HL-60 (cell line): ENCODE data around the gene KIR3DL1.
"Not testable (repeated sequence)": the region's sequence is repeated elsewhere in the genome, so short reads cannot be mapped to it uniquely, and the experiment has no call there.

Experiments
- DNase-seq, 2 experiments: peaks; one replicate each; pipeline ENCODE4 v3.0.0-alpha.2; 2010 to 2020; ENCODE audit warnings: low read depth in 1 of 2, low spot score in 1 of 2
- H3K27ac ChIP-seq: fragments of 250-450 bp; sonication (Bioruptor Pico); replicated peaks from 2 replicates; pipeline ENCODE4 v1.5.1; 2020; ENCODE audit warnings: mild to moderate bottlenecking, moderate library complexity
- H3K27me3 ChIP-seq: fragments of 250-450 bp; sonication (Bioruptor Pico); 2 replicates; pipeline ENCODE4 v1.5.1; 2021; ENCODE audit warnings: mild to moderate bottlenecking, moderate library complexity; ENCODE audit not compliant: insufficient read depth, poor library complexity, severe bottlenecking
- H3K4me3 ChIP-seq: replicated peaks from 2 replicates; pipeline ENCODE4 v1.5.1; 2011; ENCODE audit warnings: mild to moderate bottlenecking, control low read depth, low read length; ENCODE audit not compliant: insufficient read depth
- GABPA ChIP-seq: IDR thresholded peaks from 2 replicates; pipeline ENCODE4 v1.6.1; 2012; ENCODE audit warnings: low read depth
- POLR2AphosphoS5 ChIP-seq: IDR thresholded peaks from 2 replicates; pipeline ENCODE4 v1.6.1; 2012; ENCODE audit warnings: low read depth
- SPI1 ChIP-seq: IDR thresholded peaks from 2 replicates; pipeline ENCODE4 v1.6.1; 2012; ENCODE audit warnings: low read depth, mild to moderate bottlenecking, borderline replicate concordance
- TF ChIP-seq, protein P1 (sequence below): IDR thresholded peaks from one replicate; pipeline ENCODE4 v1.5.1; 2011; ENCODE audit warnings: low read length, control low read depth, inconsistent platforms; ENCODE audit not compliant: insufficient read depth
- TF ChIP-seq, protein P2 (sequence below): IDR thresholded peaks from 2 replicates; pipeline ENCODE4 v1.6.1; 2012; ENCODE audit warnings: low read depth; ENCODE audit not compliant: insufficient replicate concordance

KIR3DL1 gene

GRCh38 chr19:54817670-54818536 is 1.6 kb downstream of the KIR3DL1 start:
- no peak for DNase-seq
- Histone ChIP-seq H3K4me3 (no peak overlapping the region), H3K27ac (no peak overlapping the region), H3K27me3 (no peaks in the 10 kb centered on the region)
- TF ChIP-seq POLR2AphosphoS5 (no peak), GABPA (no peak), SPI1 (peak; percentile 18; the same call in 1 of the 2 replicates)
- TF ChIP-seq, protein P1, sequence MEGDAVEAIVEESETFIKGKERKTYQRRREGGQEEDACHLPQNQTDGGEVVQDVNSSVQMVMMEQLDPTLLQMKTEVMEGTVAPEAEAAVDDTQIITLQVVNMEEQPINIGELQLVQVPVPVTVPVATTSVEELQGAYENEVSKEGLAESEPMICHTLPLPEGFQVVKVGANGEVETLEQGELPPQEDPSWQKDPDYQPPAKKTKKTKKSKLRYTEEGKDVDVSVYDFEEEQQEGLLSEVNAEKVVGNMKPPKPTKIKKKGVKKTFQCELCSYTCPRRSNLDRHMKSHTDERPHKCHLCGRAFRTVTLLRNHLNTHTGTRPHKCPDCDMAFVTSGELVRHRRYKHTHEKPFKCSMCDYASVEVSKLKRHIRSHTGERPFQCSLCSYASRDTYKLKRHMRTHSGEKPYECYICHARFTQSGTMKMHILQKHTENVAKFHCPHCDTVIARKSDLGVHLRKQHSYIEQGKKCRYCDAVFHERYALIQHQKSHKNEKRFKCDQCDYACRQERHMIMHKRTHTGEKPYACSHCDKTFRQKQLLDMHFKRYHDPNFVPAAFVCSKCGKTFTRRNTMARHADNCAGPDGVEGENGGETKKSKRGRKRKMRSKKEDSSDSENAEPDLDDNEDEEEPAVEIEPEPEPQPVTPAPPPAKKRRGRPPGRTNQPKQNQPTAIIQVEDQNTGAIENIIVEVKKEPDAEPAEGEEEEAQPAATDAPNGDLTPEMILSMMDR = no peak
- TF ChIP-seq, protein P2, sequence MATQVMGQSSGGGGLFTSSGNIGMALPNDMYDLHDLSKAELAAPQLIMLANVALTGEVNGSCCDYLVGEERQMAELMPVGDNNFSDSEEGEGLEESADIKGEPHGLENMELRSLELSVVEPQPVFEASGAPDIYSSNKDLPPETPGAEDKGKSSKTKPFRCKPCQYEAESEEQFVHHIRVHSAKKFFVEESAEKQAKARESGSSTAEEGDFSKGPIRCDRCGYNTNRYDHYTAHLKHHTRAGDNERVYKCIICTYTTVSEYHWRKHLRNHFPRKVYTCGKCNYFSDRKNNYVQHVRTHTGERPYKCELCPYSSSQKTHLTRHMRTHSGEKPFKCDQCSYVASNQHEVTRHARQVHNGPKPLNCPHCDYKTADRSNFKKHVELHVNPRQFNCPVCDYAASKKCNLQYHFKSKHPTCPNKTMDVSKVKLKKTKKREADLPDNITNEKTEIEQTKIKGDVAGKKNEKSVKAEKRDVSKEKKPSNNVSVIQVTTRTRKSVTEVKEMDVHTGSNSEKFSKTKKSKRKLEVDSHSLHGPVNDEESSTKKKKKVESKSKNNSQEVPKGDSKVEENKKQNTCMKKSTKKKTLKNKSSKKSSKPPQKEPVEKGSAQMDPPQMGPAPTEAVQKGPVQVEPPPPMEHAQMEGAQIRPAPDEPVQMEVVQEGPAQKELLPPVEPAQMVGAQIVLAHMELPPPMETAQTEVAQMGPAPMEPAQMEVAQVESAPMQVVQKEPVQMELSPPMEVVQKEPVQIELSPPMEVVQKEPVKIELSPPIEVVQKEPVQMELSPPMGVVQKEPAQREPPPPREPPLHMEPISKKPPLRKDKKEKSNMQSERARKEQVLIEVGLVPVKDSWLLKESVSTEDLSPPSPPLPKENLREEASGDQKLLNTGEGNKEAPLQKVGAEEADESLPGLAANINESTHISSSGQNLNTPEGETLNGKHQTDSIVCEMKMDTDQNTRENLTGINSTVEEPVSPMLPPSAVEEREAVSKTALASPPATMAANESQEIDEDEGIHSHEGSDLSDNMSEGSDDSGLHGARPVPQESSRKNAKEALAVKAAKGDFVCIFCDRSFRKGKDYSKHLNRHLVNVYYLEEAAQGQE = no peak

DNA sequence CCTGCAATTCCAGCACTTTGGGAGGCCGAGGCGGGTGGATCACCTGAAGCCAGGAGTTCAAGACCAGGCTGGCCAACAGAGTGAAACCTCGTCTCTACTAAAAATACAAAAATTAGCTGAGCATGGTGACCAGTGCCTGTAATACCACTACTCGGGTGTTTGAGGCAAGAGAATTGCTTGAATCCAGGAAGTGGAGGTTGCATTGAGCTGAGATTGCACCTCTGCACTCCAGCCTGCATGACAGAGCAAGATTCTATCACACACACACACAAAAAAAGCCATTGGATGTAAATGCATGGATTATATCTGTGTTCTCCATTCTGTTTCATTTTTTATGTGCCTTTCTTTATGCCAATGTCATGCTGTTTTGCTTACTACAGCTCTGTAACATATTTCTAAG is 8.1 kb downstream of the KIR3DL1 start:
- H3K27ac ChIP-seq, H3K27me3 ChIP-seq, H3K4me3 ChIP-seq: not testable (repeated sequence)
- DNase-seq = peak in 1 of 2 experiments; percentile 56

- not testable (repeated sequence) for H3K27me3 ChIP-seq, H3K4me3 ChIP-seq
- peak overlapping the region; percentile 85 for H3K27ac ChIP-seq
- DNase-seq = peak in 1 of 2 experiments; percentile 79
Observed at GRCh38 chr19:54825326-54825725, 9.1 kb downstream of the KIR3DL1 start.

DNA sequence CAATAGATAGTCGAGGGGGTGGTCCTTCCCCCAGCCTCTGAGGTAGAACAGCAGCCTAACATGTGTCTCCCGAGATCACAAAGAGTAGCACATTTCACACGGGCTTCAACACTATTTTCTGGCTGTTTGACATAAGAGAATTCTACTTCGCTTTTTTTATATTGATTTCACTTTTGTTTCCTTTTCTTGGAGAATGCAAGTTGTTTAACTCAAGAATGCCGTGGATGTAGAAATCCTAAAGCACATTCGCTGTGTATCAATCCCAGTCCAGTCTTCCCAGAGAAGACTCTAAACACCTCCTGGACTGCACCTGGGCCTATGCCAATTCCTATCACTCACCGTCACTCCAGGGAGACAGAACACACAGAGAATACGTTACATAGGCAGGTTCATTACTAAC is 11.8 kb downstream of the KIR3DL1 start:
- H3K27me3 ChIP-seq, DNase-seq, H3K27ac ChIP-seq, H3K4me3 ChIP-seq: not testable (repeated sequence)

DNA sequence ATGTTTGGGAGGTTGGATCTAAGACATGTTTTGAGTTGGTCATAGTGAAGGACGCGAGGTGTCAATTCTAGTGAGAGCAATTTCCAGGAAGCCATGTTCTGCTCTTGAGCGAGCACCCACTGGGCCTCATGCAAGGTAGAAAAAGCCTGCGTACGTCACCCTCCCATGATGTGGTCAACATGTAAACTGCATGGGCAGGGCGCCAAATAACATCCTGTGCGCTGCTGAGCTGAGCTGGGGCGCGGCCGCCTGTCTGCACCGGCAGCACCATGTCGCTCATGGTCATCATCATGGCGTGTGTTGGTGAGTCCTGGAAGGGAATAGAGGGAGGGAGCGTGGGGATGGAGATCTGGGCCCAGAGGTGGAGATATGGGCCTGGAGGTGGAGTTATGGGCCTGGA is 16.2 kb downstream of the KIR3DL1 start, which contains the start of gene KIR2DS4:
TSS of gene KIR2DS4 (plus strand) at position 181 of the 400 bp plus-strand sequence.
- DNase-seq, H3K4me3 ChIP-seq, H3K27me3 ChIP-seq, H3K27ac ChIP-seq: not testable (repeated sequence)

DNA sequence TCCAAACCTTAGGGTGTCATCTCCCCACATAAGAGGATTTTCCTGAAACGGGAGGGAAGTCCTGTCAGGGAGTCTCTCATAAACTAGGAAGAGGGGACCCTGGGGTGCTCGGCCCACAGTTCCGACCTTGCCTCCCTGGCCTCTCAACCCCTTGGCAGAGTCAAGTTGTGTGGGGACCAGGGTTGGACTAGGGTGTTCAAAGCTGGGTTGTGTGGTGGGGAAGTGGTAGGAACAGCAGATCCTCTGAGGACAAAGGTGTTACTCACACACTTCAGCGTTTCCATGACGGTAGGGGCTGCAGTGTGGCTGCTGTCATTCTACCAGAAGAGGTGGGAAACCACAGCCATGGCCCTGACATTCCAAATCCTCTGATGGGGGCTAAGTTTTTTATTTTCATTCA is 18.9 kb downstream of the KIR3DL1 start:
- not testable (repeated sequence) for H3K27me3 ChIP-seq, H3K27ac ChIP-seq, H3K4me3 ChIP-seq, DNase-seq

- peak in 1 of 2 experiments; percentile 19 for DNase-seq
- TF ChIP-seq SPI1 = peak; percentile 34; the same call in 1 of the 2 replicates
- not testable (repeated sequence) for H3K27me3 ChIP-seq, H3K27ac ChIP-seq, H3K4me3 ChIP-seq
Observed at GRCh38 chr19:54837522-54837921, 21.3 kb downstream of the KIR3DL1 start.

GRCh38 chr19:54843171-54843570 is 26.9 kb downstream of the KIR3DL1 start:
- not testable (repeated sequence) for DNase-seq, H3K27me3 ChIP-seq, H3K27ac ChIP-seq, H3K4me3 ChIP-seq

GRCh38 chr19:54850061-54850640 is 33.9 kb downstream of the KIR3DL1 start, which contains the start of gene KIR3DL2:
KIR3DL2 (plus strand) TSS chr19:54850443; CDS start chr19:54850476, 33 bp downstream.
- not testable (repeated sequence) for H3K27me3 ChIP-seq, DNase-seq, H3K4me3 ChIP-seq
- H3K27ac ChIP-seq = peak within 1 kb of the TSS; percentile 74
